ENCODE results near the gene CD244.

CD244 gene

GRCh38 chr1:160844447-160845232 is 18.0 kb downstream of the CD244 start:
- no peak for DNase-seq

GRCh38 chr1:160841079-160841478 is 21.6 kb downstream of the CD244 start:
- DNase-seq = no peak

- no peak for DNase-seq
These were observed 22.9 kb downstream of the CD244 start for GRCh38 chr1:160839746-160840145.

GRCh38 chr1:160838888-160839287 is 23.8 kb downstream of the CD244 start:
- no peak for DNase-seq

- DNase-seq = no peak
These were observed 25.0 kb downstream of the CD244 start for GRCh38 chr1:160837558-160838205.

- no peak for DNase-seq
These were observed 25.6 kb downstream of the CD244 start for GRCh38 chr1:160836981-160837557.

GRCh38 chr1:160836561-160836960 is 26.1 kb downstream of the CD244 start:
- DNase-seq = no peak

GRCh38 chr1:160835751-160836150 is 26.9 kb downstream of the CD244 start:
- DNase-seq = no peak

GRCh38 chr1:160834945-160835565 is 27.6 kb downstream of the CD244 start:
- peak; percentile 11 for DNase-seq

GRCh38 chr1:160830321-160831153 is 32.1 kb downstream of the CD244 start:
- DNase-seq = peak; percentile 12

- no peak for DNase-seq
These were observed 32.9 kb downstream of the CD244 start for GRCh38 chr1:160829766-160830165.

GRCh38 chr1:160827418-160827817 is 35.3 kb downstream of the CD244 start:
- no peak for DNase-seq

- no peak for DNase-seq
These were observed 36.1 kb downstream of the CD244 start for GRCh38 chr1:160826546-160826945.

- DNase-seq = no peak
These were observed 39.4 kb downstream of the CD244 start for GRCh38 chr1:160823296-160823695.

- DNase-seq = no peak
These were observed 41.1 kb downstream of the CD244 start for GRCh38 chr1:160821627-160822026.

GRCh38 chr1:160819186-160819585 is 43.5 kb downstream of the CD244 start:
- DNase-seq = no peak

GRCh38 chr1:160818207-160818937 is 44.3 kb downstream of the CD244 start:
- no peak for DNase-seq

- no peak for DNase-seq
These were observed 47.8 kb downstream of the CD244 start for GRCh38 chr1:160814856-160815255.

GRCh38 chr1:160814316-160814715 is 48.4 kb downstream of the CD244 start:
- DNase-seq = no peak

GRCh38 chr1:160813215-160813614 is 49.5 kb downstream of the CD244 start:
- no peak for DNase-seq

GRCh38 chr1:160811147-160811546 is 51.5 kb downstream of the CD244 start:
- no peak for DNase-seq

GRCh38 chr1:160810486-160810885 is 52.2 kb downstream of the CD244 start:
- no peak for DNase-seq
